SK-N-SH (cell line): ENCODE measurements around the gene TDRD1. TPM values are rescaled to one million over a fixed set of nuclear protein-coding genes. Genes with fewer than 3 reads are reported as not detected.

Source experiments
- CTCF ChIA-PET: fragments of 300-600, 350-600 bp; formaldehyde crosslinking; extraction: SDS; loops from one replicate; lab custom pipeline; 2021; lab: Yijun Ruan, JAX
- POLR2A ChIA-PET: fragments of 350-600 bp; sonication (Branson Sonifier 250); formaldehyde crosslinking; extraction: SDS; loops from one replicate; lab custom pipeline; 2020; ENCODE audit warnings: antibody characterized with exemption, inconsistent platforms; lab: Yijun Ruan, JAX
- DNase-seq: peaks from one replicate; pipeline ENCODE4 v3.0.0; 2012
- H2AFZ ChIP-seq: fragments of 200-600 bp; sonication (generic); 2 replicates; pipeline ENCODE4 v1.8.1; 2016; ENCODE audit warnings: antibody characterized with exemption, mild to moderate bottlenecking, low read depth
- H3F3A ChIP-seq: fragments of 200-600 bp; sonication (generic); replicated peaks from 2 replicates; pipeline ENCODE3; 2016; ENCODE audit warnings: antibody characterized with exemption, mild to moderate bottlenecking; ENCODE audit not compliant: insufficient read depth
- H3K27ac ChIP-seq, 2 experiments: fragments of 200-500 bp in 1 of 2; fragments of 200-600 bp in 1 of 2; sonication (Bioruptor generic) in 1 of 2; sonication (generic), shearing (Covaris generic) in 1 of 2; 2 replicates each; pipeline versions ENCODE4 v1.5.1 to v1.6.1; 2014 to 2016; ENCODE audit warnings: low read depth in 2 of 2, inconsistent platforms in 1 of 2, low read length in 1 of 2, mild to moderate bottlenecking in 1 of 2, mixed read lengths in 1 of 2
- H3K27me3 ChIP-seq: fragments of 200-600 bp; sonication (generic), shearing (Covaris generic); 2 replicates; pipeline ENCODE4 v1.6.1; 2016; ENCODE audit warnings: mixed run types; ENCODE audit not compliant: insufficient read depth
- H3K36me3 ChIP-seq, 2 experiments: fragments of 200-500 bp in 1 of 2; fragments of 200-600 bp in 1 of 2; sonication (Bioruptor generic) in 1 of 2; sonication (generic) in 1 of 2; replicated peaks in 1 of 2; 2 replicates each; pipeline versions ENCODE3 to v1.5.1; 2014 to 2016; ENCODE audit warnings: low read length in 1 of 2, mild to moderate bottlenecking in 1 of 2; ENCODE audit not compliant: insufficient read depth in 2 of 2, control insufficient read depth in 1 of 2
- H3K4me1 ChIP-seq, 2 experiments: fragments of 200-500 bp in 1 of 2; fragments of 200-600 bp in 1 of 2; sonication (Bioruptor generic) in 1 of 2; sonication (generic), shearing (Covaris generic) in 1 of 2; 2 replicates each; pipeline versions ENCODE4 v1.5.1 to v1.6.1; 2014 to 2016; ENCODE audit warnings: low read depth in 1 of 2, low read length in 1 of 2, mixed run types in 1 of 2; ENCODE audit not compliant: insufficient read depth in 2 of 2, control insufficient read depth in 1 of 2
- H3K4me2 ChIP-seq: fragments of 200-600 bp; sonication (generic), shearing (Covaris generic); 2 replicates; pipeline ENCODE4 v1.6.1; 2017; ENCODE audit warnings: mixed run types
- H3K4me3 ChIP-seq, 2 experiments: fragments of 200-500 bp in 1 of 2; fragments of 200-600 bp in 1 of 2; sonication (Bioruptor generic) in 1 of 2; sonication (generic), shearing (Covaris generic) in 1 of 2; 2 replicates each; pipeline versions ENCODE4 v1.5.1 to v1.8.1; 2014 to 2016; ENCODE audit warnings: low read depth in 2 of 2, inconsistent platforms in 1 of 2, low read length in 1 of 2, mild to moderate bottlenecking in 1 of 2, mixed read lengths in 1 of 2, moderate library complexity in 1 of 2
- H3K79me2 ChIP-seq: fragments of 200-600 bp; sonication (generic); 2 replicates; pipeline ENCODE4 v1.8.1; 2017; ENCODE audit warnings: mild to moderate bottlenecking; ENCODE audit not compliant: insufficient read depth
- H3K9ac ChIP-seq: fragments of 200-600 bp; sonication (generic); 2 replicates; pipeline ENCODE4 v1.6.1; 2017; ENCODE audit warnings: mixed run types
- H3K9me2 ChIP-seq: fragments of 200-600 bp; sonication (generic); 2 replicates; pipeline ENCODE4 v1.6.1; 2017; ENCODE audit warnings: mixed run types
- H3K9me3 ChIP-seq: fragments of 200-600 bp; sonication (generic); 2 replicates; pipeline ENCODE4 v1.6.1; 2017; ENCODE audit warnings: mixed run types, mild to moderate bottlenecking, moderate library complexity
- H4K20me1 ChIP-seq: fragments of 200-600 bp; sonication (generic); 2 replicates; pipeline ENCODE4 v1.6.1; 2017; ENCODE audit warnings: mild to moderate bottlenecking, mixed run types; ENCODE audit not compliant: insufficient read depth
- CHD2 ChIP-seq: fragments of 150-350 bp; IDR thresholded peaks from 2 replicates; pipeline ENCODE4 v1.6.1; 2018; ENCODE audit warnings: low read length; ENCODE audit not compliant: partially characterized antibody
- CTCF ChIP-seq: fragments of 200-600 bp; sonication (generic); IDR thresholded peaks from 2 replicates; pipeline ENCODE4 v1.6.1; 2017; ENCODE audit warnings: antibody characterized with exemption, mild to moderate bottlenecking, moderate library complexity
- ELF1 ChIP-seq: IDR thresholded peaks from 2 replicates; pipeline ENCODE4 v1.4.0; 2012
- EP300 ChIP-seq, 2 experiments: IDR thresholded peaks; 2 replicates each; pipeline versions ENCODE4 v1.4.0 to v1.6.1; 2012; ENCODE audit warnings: borderline replicate concordance in 1 of 2, low read depth in 1 of 2, low read length in 1 of 2
- FOXJ3 ChIP-seq: sonication (generic); formaldehyde crosslinking; IDR thresholded peaks from 2 replicates; pipeline ENCODE4 v1.5.1; 2020; ENCODE audit warnings: mild to moderate bottlenecking, missing genetic modification reagents
- IRF3 ChIP-seq: fragments of 150-350 bp; IDR thresholded peaks from 2 replicates; pipeline ENCODE4 v1.6.1; 2016; ENCODE audit warnings: mild to moderate bottlenecking, low read depth, low read length
- JUND ChIP-seq: IDR thresholded peaks from 2 replicates; pipeline ENCODE4 v1.4.0; 2012
- MEF2A ChIP-seq: IDR thresholded peaks from 2 replicates; pipeline ENCODE4 v1.4.0; 2012; ENCODE audit warnings: low read depth, borderline replicate concordance
- MXI1 ChIP-seq: IDR thresholded peaks from 2 replicates; pipeline ENCODE4 v1.6.1; 2012; ENCODE audit warnings: mild to moderate bottlenecking, low read depth, low read length, improper control_type of control experiment
- NFIC ChIP-seq: IDR thresholded peaks from 2 replicates; pipeline ENCODE4 v1.4.0; 2012; ENCODE audit warnings: borderline replicate concordance
- POLR2AphosphoS5 ChIP-seq: IDR thresholded peaks from 2 replicates; pipeline ENCODE4 v1.6.1; 2012; ENCODE audit warnings: low read depth, low read length
- RAD21 ChIP-seq: IDR thresholded peaks from 2 replicates; pipeline ENCODE4 v1.6.1; 2012; ENCODE audit warnings: mild to moderate bottlenecking, low read length
- RCOR1 ChIP-seq: fragments of 150-350 bp; IDR thresholded peaks from 2 replicates; pipeline ENCODE4 v1.6.1; 2017; ENCODE audit warnings: antibody characterized with exemption, low read length
- RFX5 ChIP-seq: IDR thresholded peaks from 2 replicates; pipeline ENCODE4 v1.6.1; 2012; ENCODE audit warnings: mild to moderate bottlenecking, improper control_type of control experiment, low read length
- SMC3 ChIP-seq: IDR thresholded peaks from 2 replicates; pipeline ENCODE4 v1.6.1; 2012; ENCODE audit warnings: low read depth, low read length, improper control_type of control experiment
- TAF1 ChIP-seq: IDR thresholded peaks from 2 replicates; pipeline ENCODE4 v1.6.1; 2012; ENCODE audit warnings: low read depth, mild to moderate bottlenecking, low read length, moderate library complexity, borderline replicate concordance
- TEAD4 ChIP-seq: IDR thresholded peaks from 2 replicates; pipeline ENCODE4 v1.4.0; 2012; ENCODE audit warnings: mild to moderate bottlenecking, borderline replicate concordance; ENCODE audit not compliant: insufficient read depth
- YY1 ChIP-seq: IDR thresholded peaks from 2 replicates; pipeline ENCODE4 v1.4.0; 2012; ENCODE audit warnings: low read depth, mild to moderate bottlenecking
- ZBTB33 ChIP-seq: IDR thresholded peaks from 2 replicates; pipeline ENCODE4 v1.4.0; 2012; ENCODE audit warnings: low read depth, borderline replicate concordance
- WGBS: methylation state at CpG from one replicate; pipeline ENCODE4 v1.1.6; 2017; ENCODE audit warnings: low lambda C conversion rate; 5-methylcytosine and 5-hydroxymethylcytosine counted together
- polyA plus RNA-seq, 3 experiments: library from polyadenylated mRNA; depleted of rRNA; stranded (reverse); fragments of >200 nt; gene quantifications; 2 replicates each; pipeline ENCODE4 v1.2.3, GENCODE V29; 2012

TDRD1 gene
- polyA plus RNA-seq, 1 of the 3 experiments (the other 2 are of a cell fraction) = not detected

- TF ChIP-seq ZBTB33 (no peak), MXI1 (no peak), YY1 (no peak), RCOR1 (no peak), EP300 (IDR thresholded peaks at IDR 0.05; ENCODE audit: borderline replicate concordance in 1 of 2, low read depth in 1 of 2, low read length in 1 of 2) (no peak), RFX5 (no peak), POLR2AphosphoS5 (no peak), JUND (no peak)
Measured at GRCh38 chr10:114131094-114131493, 48.1 kb upstream of the TDRD1 start (continued).

- no peak overlapping the region for H3K4me2 ChIP-seq
- H3K4me1 ChIP-seq = no peaks in the 10 kb centered on the region
- H2AFZ ChIP-seq = no peak overlapping the region
- no peaks in the 10 kb centered on the region for H3K9me3 ChIP-seq
- H3K36me3 ChIP-seq = peaks cover 46 to 51% of the 10 kb centered on the region in 2 experiments
- POLR2A ChIA-PET = no interaction called here
- H3K79me2 ChIP-seq = no peaks in the 10 kb centered on the region
- H3K9me2 ChIP-seq = no peaks in the 10 kb centered on the region
- no peak for TF ChIP-seq SMC3
- TF ChIP-seq RFX5 = no peak
- no peak for TF ChIP-seq ZBTB33
- no peak for TF ChIP-seq ELF1
- TF ChIP-seq, all 33 proteins: peak for 0
- WGBS = 82% methylated on average over 2 of the region's 2 CpGs
- Histone ChIP-seq H3K4me3 (no peak overlapping the region), H3F3A (no peaks in the 10 kb centered on the region), H3K9ac (no peak overlapping the region), H3K27me3 (no peaks in the 10 kb centered on the region), H3K27ac (no peak overlapping the region), H4K20me1 (no peaks in the 10 kb centered on the region)
- CTCF ChIA-PET = no interaction called here
- DNase-seq = no peak
Measured at GRCh38 chr10:114135476-114135875, 43.7 kb upstream of the TDRD1 start.

- Histone ChIP-seq H3K4me2 (no peak overlapping the region), H3K79me2 (no peaks in the 10 kb centered on the region), H3K27me3 (no peaks in the 10 kb centered on the region), H3K27ac (no peak overlapping the region), H3F3A (no peaks in the 10 kb centered on the region), H3K4me3 (no peak overlapping the region), H3K9me2 (no peaks in the 10 kb centered on the region), H3K9me3 (no peaks in the 10 kb centered on the region), H2AFZ (no peak overlapping the region), H3K4me1 (no peaks in the 10 kb centered on the region), H3K9ac (no peak overlapping the region), H4K20me1 (no peaks in the 10 kb centered on the region), H3K36me3 (peaks cover 31 to 43% of the 10 kb centered on the region in 2 experiments)
- WGBS = 94% methylated on average over 3 of the region's 3 CpGs
- no peak for DNase-seq
- ChIA-PET POLR2A (no interaction called here), CTCF (interaction anchor here (0.7 kb wide), 1 partner anchor 17 kb away, joined by 3 read pairs; no protein-coding TSS in a partner anchor)
- no peak for TF ChIP-seq TAF1
- TF ChIP-seq RAD21 = no peak
- no peak for TF ChIP-seq TEAD4
- no peak for TF ChIP-seq FOXJ3 (CRISPR knock-in tag)
- TF ChIP-seq MEF2A = no peak
- TF ChIP-seq SMC3 = no peak
- no peak for TF ChIP-seq RCOR1
- no peak for TF ChIP-seq CHD2
- no peak for TF ChIP-seq CTCF
- no peak for TF ChIP-seq NFIC
- TF ChIP-seq ELF1 = no peak
- TF ChIP-seq RFX5 = no peak
- no peak for TF ChIP-seq IRF3
- no peak for TF ChIP-seq EP300 (IDR thresholded peaks at IDR 0.05; ENCODE audit: borderline replicate concordance in 1 of 2, low read depth in 1 of 2, low read length in 1 of 2)
Measured at GRCh38 chr10:114138581-114138980, 40.6 kb upstream of the TDRD1 start.
